Sigmoid colon (tissue), 7 donors: ENCODE data around the gene ANO6. TPM values are rescaled to one million over a fixed set of nuclear protein-coding genes. Genes with fewer than 3 reads are reported as not detected.

Experiments
- DNase-seq: peaks from one replicate; pipeline ENCODE4 v3.0.0-alpha.2; 2019
- H3K27ac ChIP-seq, 4 donors: fragments of 200-600 bp; sonication (generic); one replicate each; pipeline ENCODE4 v1.5.1; 2016 to 2019; ENCODE audit warnings: mild to moderate bottlenecking in 1 of 4
- H3K27me3 ChIP-seq, 3 donors: fragments of 200-600 bp; sonication (generic); one replicate each; pipeline ENCODE4 v1.5.1; 2019; ENCODE audit warnings: mild to moderate bottlenecking in 1 of 3
- H3K36me3 ChIP-seq, 4 donors: fragments of 200-600 bp; sonication (generic); one replicate each; pipeline ENCODE4 v1.5.1; 2016 to 2019
- H3K4me1 ChIP-seq, 4 donors: fragments of 200-600 bp; sonication (generic); one replicate each; pipeline ENCODE4 v1.5.1; 2017 to 2019
- H3K4me3 ChIP-seq, 4 donors: fragments of 200-600 bp; sonication (generic); one replicate each; pipeline ENCODE4 v1.5.1; 2017 to 2019; ENCODE audit warnings: mild to moderate bottlenecking in 2 of 4, moderate library complexity in 1 of 4
- H3K9me3 ChIP-seq, 4 donors: fragments of 200-600 bp in 3 of 4; sonication (generic) in 3 of 4; one replicate each; pipeline versions ENCODE4 v1.5.1 to v1.6.1; 2013 to 2019
- CTCF ChIP-seq, 4 experiments: fragments of 450-650 bp in 3 of 4; fragments of 200-600 bp in 1 of 4; IDR thresholded peaks; one replicate each; pipeline ENCODE4 v1.5.1; 2016 to 2019; ENCODE audit warnings: antibody characterized with exemption in 4 of 4, mild to moderate bottlenecking in 3 of 4, moderate library complexity in 2 of 4
- EP300 ChIP-seq, 4 donors: sonication (generic); formaldehyde crosslinking; IDR thresholded peaks; one replicate each; pipeline ENCODE4 v1.6.1; 2017; ENCODE audit warnings: antibody characterized with exemption in 4 of 4
- POLR2A ChIP-seq, 2 donors: fragments of 450-650 bp; IDR thresholded peaks; one replicate each; pipeline ENCODE4 v1.6.1; 2016; ENCODE audit warnings: antibody characterized with exemption in 2 of 2, mild to moderate bottlenecking in 2 of 2, moderate library complexity in 2 of 2
- POLR2AphosphoS5 ChIP-seq, 4 donors: sonication (generic); formaldehyde crosslinking; IDR thresholded peaks; one replicate each; pipeline ENCODE4 v1.6.1; 2017; ENCODE audit warnings: antibody characterized with exemption in 4 of 4
- WGBS, 2 donors: extraction: QIAGEN DNeasy Blood & Tissue Kit; methylation state at CpG; one replicate each; pipeline ENCODE4 v1.1.7; 2013; 5-methylcytosine and 5-hydroxymethylcytosine counted together
- intact Hi-C: fragments of 100-400 bp; cut with DNase I; formaldehyde crosslinking; loops from one replicate; pipeline ENCODE4 v1.15.1; 2023
- polyA plus RNA-seq, 3 donors: library from polyadenylated mRNA; stranded (reverse); fragments of 200-250 nt; gene quantifications; one replicate each; pipeline ENCODE4 v1.2.3, GENCODE V29; 2013
- total RNA-seq, 4 donors: library from RNA; depleted of rRNA; stranded (reverse); fragments of >200 nt; gene quantifications; one replicate each; pipeline ENCODE4 v1.1.0, GENCODE V29; 2016
- donor health status: healthy with polysubstance abuse.
- donor health status: Bipolar disorder and iron deficiency.
- donor health status: healthy.

The ANO6 gene
- total and polyA plus RNA-seq, 7 donors, result 1.2 to 107 (median 98.5) TPM

DNA sequence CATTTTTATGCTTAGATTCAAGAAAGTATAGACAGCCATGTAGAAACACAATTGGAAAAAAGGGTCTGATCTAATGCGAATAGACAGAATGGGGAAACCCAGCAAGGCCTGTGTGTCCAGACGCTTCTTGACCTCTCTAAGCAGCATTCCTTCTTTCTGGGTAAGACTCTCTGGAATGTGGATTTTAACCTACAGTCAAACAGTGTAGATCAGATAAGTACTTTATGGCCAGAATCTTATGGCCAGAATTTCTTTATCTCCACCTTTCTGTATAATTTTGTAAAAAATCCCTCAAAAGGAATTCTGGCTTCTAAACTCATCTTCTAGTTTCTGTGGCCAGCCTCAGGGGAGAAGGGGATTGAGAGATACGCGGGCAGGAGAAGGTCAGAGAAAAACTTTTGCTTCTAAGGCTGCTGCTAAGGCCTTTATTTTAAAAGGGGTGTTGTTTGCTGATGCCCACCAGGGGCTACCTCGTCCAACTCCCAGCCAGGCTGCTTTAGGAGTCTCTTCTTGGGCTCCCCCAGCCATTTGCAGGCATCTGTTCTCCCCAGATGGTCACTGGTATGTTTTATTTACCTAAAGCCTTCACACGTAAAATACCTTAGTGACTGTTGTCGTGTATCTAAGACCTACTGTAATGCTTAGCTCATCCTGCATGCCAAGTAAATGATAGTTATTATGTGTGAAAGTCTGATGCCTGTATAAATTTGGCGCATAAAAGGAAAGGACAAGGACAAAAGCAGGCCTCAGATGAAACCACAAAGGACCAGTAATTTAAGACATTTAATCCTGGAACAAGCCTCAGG is 68.4 kb downstream of the ANO6 start:
- Histone ChIP-seq H3K4me3 (no peak overlapping the region), H3K27me3 (no peaks in the 10 kb centered on the region), H3K4me1 (peaks cover 0 to 42% (median 27%) of the 10 kb centered on the region in 4 donors), H3K9me3 (no peaks in the 10 kb centered on the region), H3K36me3 (no peaks in the 10 kb centered on the region), H3K27ac (peak overlapping the region; percentile 31 to 75 (median 69))
- 28 to 66% methylated on average over 8 of the region's 8 CpGs for WGBS, 2 donors
- TF ChIP-seq POLR2A (IDR thresholded peaks at IDR 0.05) (no peak), CTCF (IDR thresholded peaks at IDR 0.05) (no peak), EP300 (IDR thresholded peaks at IDR 0.05) (no peak), POLR2AphosphoS5 (IDR thresholded peaks at IDR 0.05) (no peak)
- DNase-seq, result no peak
- intact Hi-C loops, result no loop called here

- no peak for TF ChIP-seq EP300 (IDR thresholded peaks at IDR 0.05)
- TF ChIP-seq POLR2A (IDR thresholded peaks at IDR 0.05), result no peak
- TF ChIP-seq CTCF (IDR thresholded peaks at IDR 0.05), result no peak
- no peak for TF ChIP-seq POLR2AphosphoS5 (IDR thresholded peaks at IDR 0.05)
- Histone ChIP-seq H3K36me3 (no peaks in the 10 kb centered on the region), H3K27ac (peak overlapping the region; percentile 45 to 75 (median 62)), H3K4me3 (no peak overlapping the region), H3K4me1 (peaks cover 0 to 47% (median 39%) of the 10 kb centered on the region in 4 donors), H3K9me3 (no peaks in the 10 kb centered on the region), H3K27me3 (no peaks in the 10 kb centered on the region)
- DNase-seq, result no peak
- intact Hi-C loops, result no loop called here
- WGBS, 2 donors, result 74 to 98% methylated on average over 2 of the region's 2 CpGs
Measured at GRCh38 chr12:45285717-45286116, 69.8 kb downstream of the ANO6 start.

DNA sequence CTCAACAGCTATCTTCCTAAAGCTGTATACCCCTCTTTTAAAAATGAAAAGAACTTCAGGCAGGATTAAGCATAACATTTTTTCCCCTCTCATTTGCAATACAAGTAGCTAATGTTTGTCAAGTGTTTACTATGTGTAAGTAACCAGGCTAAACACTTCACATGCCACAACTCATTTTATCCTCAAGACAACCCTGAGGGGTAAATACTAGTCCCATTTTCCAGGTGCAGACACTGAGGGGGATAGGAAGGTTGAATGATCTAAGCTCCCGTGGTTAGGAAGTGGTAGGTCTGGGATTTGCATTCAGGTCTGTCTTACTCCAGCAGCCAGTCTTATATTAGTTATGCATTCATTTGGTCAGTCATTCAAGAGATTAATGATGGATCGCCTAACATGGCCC is 70.7 kb downstream of the ANO6 start:
- Histone ChIP-seq H3K36me3 (no peaks in the 10 kb centered on the region), H3K9me3 (no peaks in the 10 kb centered on the region), H3K4me1 (peaks cover 0 to 53% (median 45%) of the 10 kb centered on the region in 4 donors), H3K27me3 (no peaks in the 10 kb centered on the region), H3K27ac (peak overlapping the region; percentile 3 to 75 (median 24)), H3K4me3 (no peak overlapping the region)
- intact Hi-C loops, result no loop called here
- no peak for TF ChIP-seq POLR2A (IDR thresholded peaks at IDR 0.05)
- no peak for TF ChIP-seq CTCF (IDR thresholded peaks at IDR 0.05)
- no peak for TF ChIP-seq EP300 (IDR thresholded peaks at IDR 0.05)
- TF ChIP-seq POLR2AphosphoS5 (IDR thresholded peaks at IDR 0.05), result no peak
- DNase-seq, result no peak
- WGBS, 2 donors, result 79 to 91% methylated on average over 2 of the region's 2 CpGs

DNA sequence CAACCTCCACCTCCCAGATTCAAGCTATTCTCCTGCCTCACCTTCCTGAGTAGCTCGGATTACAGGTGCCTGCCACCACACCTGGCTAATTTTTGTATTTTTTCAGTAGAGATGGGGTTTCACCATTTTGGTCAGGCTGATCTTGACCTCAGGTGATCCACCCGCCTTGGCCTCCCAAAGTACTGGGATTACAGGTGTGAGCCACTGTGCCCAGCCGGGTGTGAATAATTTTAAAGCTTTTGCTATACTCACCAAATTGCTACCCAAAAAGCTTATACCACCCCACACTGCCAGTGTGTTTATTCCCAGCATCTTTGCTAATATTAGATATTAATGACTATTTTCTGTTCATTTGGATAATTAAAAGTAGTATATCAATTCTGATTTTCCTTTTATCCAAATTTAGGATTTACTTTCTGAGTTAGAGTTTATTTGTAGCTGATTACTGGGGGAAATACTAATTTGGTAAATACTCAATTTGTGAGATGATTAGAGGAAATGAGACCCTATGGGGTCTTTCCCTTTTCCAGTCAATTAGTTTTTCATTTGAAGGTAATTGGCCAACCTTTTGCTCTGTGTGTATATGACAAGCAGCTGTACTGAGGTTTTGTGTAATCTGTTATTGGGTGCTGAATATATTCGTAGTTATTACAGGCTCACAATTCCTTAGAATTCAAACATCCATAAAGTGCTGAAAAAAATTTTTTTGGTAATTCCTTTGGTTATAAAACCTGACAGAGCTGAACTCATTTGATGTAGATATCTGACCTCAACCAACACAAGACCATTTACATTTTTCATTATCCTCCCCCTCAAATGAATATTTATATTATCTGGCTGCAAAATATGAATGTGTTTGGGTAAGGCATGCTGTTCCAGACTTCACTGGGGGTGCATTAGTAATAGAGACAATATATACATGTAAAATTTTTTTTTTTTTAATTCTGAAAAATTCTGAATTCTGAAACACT is 73.6 kb downstream of the ANO6 start:
- H3K27ac ChIP-seq, result peak overlapping the region; percentile 78 to 87 (median 82)
- H3K4me1 ChIP-seq, result peaks cover 0 to 64% (median 47%) of the 10 kb centered on the region in 4 donors
- H3K9me3 ChIP-seq, result no peaks in the 10 kb centered on the region
- no peak overlapping the region for H3K4me3 ChIP-seq
- no peaks in the 10 kb centered on the region for H3K36me3 ChIP-seq
- intact Hi-C loops, result loop anchor here (5.0 kb wide), 3 partner anchors 52 to 438 kb away; partner anchors contain the start of genes ANO6 and ARID2
- no peak for DNase-seq
- no peak for TF ChIP-seq POLR2AphosphoS5 (IDR thresholded peaks at IDR 0.05)
- no peak for TF ChIP-seq CTCF (IDR thresholded peaks at IDR 0.05)
- TF ChIP-seq POLR2A (IDR thresholded peaks at IDR 0.05), result no peak
- no peak for TF ChIP-seq EP300 (IDR thresholded peaks at IDR 0.05)
- no peaks in the 10 kb centered on the region for H3K27me3 ChIP-seq
- WGBS, 2 donors, result 87 to 89% methylated on average over 4 of the region's 4 CpGs
